KG1 (cell line): ENCODE data around the gene A4GALT.
"Not testable (repeated sequence)": the region's sequence is repeated elsewhere in the genome, so short reads cannot be mapped to it uniquely, and the experiment has no call there.

ENCODE experiments used
- DNase-seq: peaks from one replicate; lab custom pipeline; 2025; lab: John Stamatoyannopoulos, UW

A4GALT gene

GRCh38 chr22:42720263-42721044 lies at the start of gene A4GALT:
TSS of gene A4GALT (minus strand) at chr22:42720870. CDS start at chr22:42693951, 26,919 bp downstream.
- DNase-seq: no peak

- no peak for DNase-seq
Measured at GRCh38 chr22:42770448-42770726, 49.7 kb upstream of the A4GALT start.

GRCh38 chr22:42769574-42770447 lies 49.1 kb upstream of the A4GALT start:
- no peak for DNase-seq

GRCh38 chr22:42769238-42769573 lies 48.5 kb upstream of the A4GALT start:
- no peak for DNase-seq

GRCh38 chr22:42768385-42769035 lies 47.8 kb upstream of the A4GALT start:
- DNase-seq: no peak

- DNase-seq: no peak
Measured at GRCh38 chr22:42766860-42767259, 46.2 kb upstream of the A4GALT start.

- no peak for DNase-seq
Measured at GRCh38 chr22:42764895-42765363, 44.3 kb upstream of the A4GALT start.

GRCh38 chr22:42763965-42764480 lies 43.4 kb upstream of the A4GALT start:
- no peak for DNase-seq

- DNase-seq: no peak
Measured at GRCh38 chr22:42760806-42761565, 40.3 kb upstream of the A4GALT start.

GRCh38 chr22:42758931-42759629 lies 38.4 kb upstream of the A4GALT start:
- no peak for DNase-seq

GRCh38 chr22:42755553-42755952 lies 34.9 kb upstream of the A4GALT start:
- DNase-seq: not testable (repeated sequence)

GRCh38 chr22:42755121-42755520 lies 34.5 kb upstream of the A4GALT start:
- DNase-seq: not testable (repeated sequence)

- no peak for DNase-seq
Measured at GRCh38 chr22:42754658-42755057, 34.0 kb upstream of the A4GALT start.

- DNase-seq: no peak
Measured at GRCh38 chr22:42752912-42753311, 32.2 kb upstream of the A4GALT start.

GRCh38 chr22:42752230-42752746 lies 31.6 kb upstream of the A4GALT start:
- DNase-seq: no peak

GRCh38 chr22:42750421-42750820 lies 29.8 kb upstream of the A4GALT start:
- DNase-seq: not testable (repeated sequence)

GRCh38 chr22:42747701-42748513 lies 27.2 kb upstream of the A4GALT start:
- DNase-seq: no peak

GRCh38 chr22:42745118-42745517 lies 24.4 kb upstream of the A4GALT start:
- DNase-seq: no peak

GRCh38 chr22:42743501-42743991 lies 22.9 kb upstream of the A4GALT start:
- DNase-seq: no peak

GRCh38 chr22:42742940-42743339 lies 22.3 kb upstream of the A4GALT start:
- no peak for DNase-seq
